HepG2 (cell line): ENCODE data around the gene PLA2G2E. TPM values are rescaled to one million over a fixed set of nuclear protein-coding genes. Genes with fewer than 3 reads are reported as not detected.
A peak's percentile ranks its signal among the peaks of the same experiment; 100 is the strongest.

ENCODE experiments used
- ATAC-seq: fragments of 200-7000 bp; cut with Tn5 transposase; 3 replicates; pipeline ENCODE4 v1.9.1; 2020; ENCODE audit warnings: mild to moderate bottlenecking, moderate library complexity
- BruUV-seq: library from RNA; stranded (reverse); fragments of 400-500 nt; replicated peaks from 2 replicates; lab custom pipeline; 2021; lab: Mats Ljungman, UMichigan
- CTCF ChIA-PET: fragments of 300-600 bp; formaldehyde crosslinking; extraction: SDS; loops from one replicate; lab custom pipeline; 2021; ENCODE audit warnings: low total read pairs, inconsistent platforms, low intra/inter-chr PET ratio; lab: Yijun Ruan, JAX
- POLR2A ChIA-PET: fragments of 350-600 bp; sonication (Branson Sonifier 250); formaldehyde crosslinking; loops from one replicate; lab custom pipeline; 2020; ENCODE audit warnings: antibody characterized with exemption, inconsistent platforms; lab: Yijun Ruan, JAX
- DNase-seq: peaks from one replicate; pipeline ENCODE4 v3.0.0-alpha.2; 2015; ENCODE audit warnings: low spot score
- FAIRE-seq: peaks from 3 replicates; lab custom pipeline; 2011; peaks lifted over from hg19 to GRCh38; lab: Jason Lieb, UNC
- H2AFZ ChIP-seq: one replicate; pipeline ENCODE4 v1.6.1; 2011; ENCODE audit warnings: low read length, inconsistent platforms
- H3K27ac ChIP-seq: fragments of 300-600 bp; 3 replicates; pipeline ENCODE4 v1.8.0; 2011; ENCODE audit warnings: mixed run types, mild to moderate bottlenecking, mixed read lengths, low read length, inconsistent platforms; ENCODE audit not compliant: insufficient read depth; ENCODE audit errors: extremely low read length
- H3K27me3 ChIP-seq, 2 experiments: fragments of 200-600 bp in 1 of 2; 2 replicates in 1 of 2; 3 replicates in 1 of 2; pipeline versions ENCODE4 v1.6.0 to v1.8.0; 2011; ENCODE audit warnings: low read length in 2 of 2, mild to moderate bottlenecking in 2 of 2, moderate library complexity in 2 of 2, inconsistent platforms in 1 of 2; ENCODE audit not compliant: insufficient read depth in 2 of 2, control insufficient read depth in 1 of 2
- H3K36me3 ChIP-seq, 2 experiments: fragments of 200-600 bp in 1 of 2; replicated peaks in 1 of 2; 2 replicates in 1 of 2; 3 replicates in 1 of 2; pipeline versions ENCODE4 v1.5.1 to v1.8.0; 2011; ENCODE audit warnings: low read length in 2 of 2, inconsistent platforms in 1 of 2; ENCODE audit not compliant: insufficient read depth in 2 of 2, control insufficient read depth in 1 of 2
- H3K4me1 ChIP-seq: 2 replicates; pipeline ENCODE4 v1.5.1; 2012; ENCODE audit warnings: low read length, inconsistent platforms; ENCODE audit not compliant: insufficient read depth
- H3K4me2 ChIP-seq: 2 replicates; pipeline ENCODE4 v1.6.0; 2011; ENCODE audit warnings: low read depth, low read length, inconsistent platforms
- H3K4me3 ChIP-seq, 3 experiments: fragments of 200-600 bp in 1 of 3; sonication (generic), shearing (Covaris generic) in 1 of 3; replicated peaks in 1 of 3; 2 replicates each; pipeline ENCODE4 v1.5.1; 2011 to 2016; ENCODE audit warnings: low read length in 3 of 3, inconsistent platforms in 2 of 3, low read depth in 2 of 3, mild to moderate bottlenecking in 2 of 3, control low read depth in 1 of 3, mixed read lengths in 1 of 3; ENCODE audit not compliant: insufficient read depth in 1 of 3
- H3K79me2 ChIP-seq: one replicate; pipeline ENCODE4 v1.6.1; 2011; ENCODE audit warnings: low read length, inconsistent platforms; ENCODE audit not compliant: insufficient read depth
- H3K9ac ChIP-seq: 2 replicates; pipeline ENCODE4 v1.6.0; 2011; ENCODE audit warnings: mild to moderate bottlenecking, low read depth, low read length, inconsistent platforms; ENCODE audit not compliant: insufficient read depth
- H3K9me3 ChIP-seq: 2 replicates; pipeline ENCODE4 v1.5.1; 2012; ENCODE audit warnings: mild to moderate bottlenecking, low read length
- H4K20me1 ChIP-seq: 2 replicates; pipeline ENCODE4 v1.6.0; 2011; ENCODE audit warnings: inconsistent platforms, mild to moderate bottlenecking, low read length, moderate library complexity; ENCODE audit not compliant: insufficient read depth
- CTCF ChIP-seq: sonication (generic); formaldehyde crosslinking; IDR thresholded peaks from 2 replicates; pipeline ENCODE4 v1.5.0; 2020; ENCODE audit warnings: mild to moderate bottlenecking, missing genetic modification reagents, moderate library complexity
- ELF3 ChIP-seq: IDR thresholded peaks from 2 replicates; pipeline ENCODE4 v1.6.1; 2016; ENCODE audit warnings: missing genetic modification reagents, missing compliant biosample characterization
- HCFC1 ChIP-seq: fragments of 150-350 bp; IDR thresholded peaks from 2 replicates; pipeline ENCODE4 v1.6.1; 2014; ENCODE audit warnings: low read depth, low read length
- HNF4A ChIP-seq: sonication (generic); formaldehyde crosslinking; IDR thresholded peaks from 2 replicates; pipeline ENCODE4 v1.4.0; 2020; ENCODE audit warnings: missing genetic modification reagents
- STAG1 ChIP-seq: sonication (generic); formaldehyde crosslinking; IDR thresholded peaks from 2 replicates; pipeline ENCODE4 v1.4.0; 2020; ENCODE audit warnings: missing genetic modification reagents
- ZBTB33 ChIP-seq: sonication (generic); formaldehyde crosslinking; IDR thresholded peaks from 2 replicates; pipeline ENCODE4 v1.4.0; 2020; ENCODE audit warnings: missing genetic modification reagents
- ZBTB43 ChIP-seq: sonication (generic); formaldehyde crosslinking; conservative IDR thresholded peaks from 2 replicates; pipeline ENCODE4 v1.4.0; 2020; ENCODE audit warnings: missing genetic modification reagents
- ZFX ChIP-seq: sonication (generic); formaldehyde crosslinking; IDR thresholded peaks from 2 replicates; pipeline ENCODE4 v1.4.0; 2020; ENCODE audit warnings: mild to moderate bottlenecking, low read depth, missing genetic modification reagents, moderate library complexity
- ZNF549 ChIP-seq: sonication (generic); formaldehyde crosslinking; IDR thresholded peaks from 2 replicates; pipeline ENCODE4 v1.5.0; 2020; ENCODE audit warnings: missing genetic modification reagents
- ZNF564 ChIP-seq: sonication (generic); formaldehyde crosslinking; IDR thresholded peaks from 2 replicates; pipeline ENCODE4 v1.8.1; 2023; ENCODE audit warnings: mild to moderate bottlenecking, missing genetic modification reagents
- ZNF597 ChIP-seq: sonication (generic); formaldehyde crosslinking; IDR thresholded peaks from 2 replicates; pipeline ENCODE4 v1.5.0; 2020; ENCODE audit warnings: missing genetic modification reagents
- ZNF687 ChIP-seq: sonication (generic); formaldehyde crosslinking; IDR thresholded peaks from 2 replicates; pipeline ENCODE4 v1.5.1; 2020; ENCODE audit warnings: mild to moderate bottlenecking, missing genetic modification reagents, moderate library complexity
- WGBS: methylation state at CpG from one replicate; pipeline ENCODE4 v1.1.6; 2017; ENCODE audit warnings: low lambda C conversion rate; 5-methylcytosine and 5-hydroxymethylcytosine counted together
- in situ Hi-C: cut with HindIII; loops from 2 replicates; pipeline ENCODE4 v1.10.0; 2017; ENCODE audit warnings: low pct_unique_long_range_greater_than_20kb; ENCODE audit not compliant: extremely low pct_ligation_motif_present
- intact Hi-C: fragments of 100-400 bp; cut with micrococcal nuclease; formaldehyde crosslinking; loops from one replicate; pipeline ENCODE4 v1.10.0; 2022; ENCODE audit not compliant: unreplicated experiment
- polyA plus RNA-seq, 8 experiments: library from polyadenylated mRNA; depleted of rRNA in 3 of 8; stranded (reverse) in 7 of 8; unstranded in 1 of 8; fragments of >200 nt; fragmentation: Illumina TruSeq in 4 of 8; extraction: Trizol in 4 of 8; gene quantifications; 2 replicates each; pipeline versions ENCODE4 v1.2.1 to v1.2.3, GENCODE V29; 2011 to 2016; ENCODE audit warnings: low read depth in 4 of 8, missing spikeins in 1 of 8, mixed read lengths in 1 of 8; ENCODE audit not compliant: insufficient read depth in 1 of 8
- total RNA-seq, 5 experiments: library from RNA; depleted of rRNA; stranded (reverse); fragments of >200 nt; fragmentation: Illumina TruSeq; extraction: Trizol; gene quantifications; 2 replicates each; pipeline ENCODE4 v1.2.3, GENCODE V29; 2016; ENCODE audit warnings: low read depth in 1 of 5

The PLA2G2E gene
- total and polyA plus RNA-seq, 2 of the 13 experiments (the other 11 are each of a cell fraction or from before 2014, with no cell fraction given): not detected

- Histone ChIP-seq H3K4me2 (no peak overlapping the region), H2AFZ (peak overlapping the region; percentile 65), H3K9ac (no peak overlapping the region), H3K9me3 (peaks cover 24% of the 10 kb centered on the region), H3K27me3 (peaks cover 0 to 1% of the 10 kb centered on the region in 2 experiments; a peak in 2 of 5 replicates), H4K20me1 (no peaks in the 10 kb centered on the region), H3K79me2 (no peaks in the 10 kb centered on the region), H3K36me3 (no peaks in the 10 kb centered on the region), H3K4me1 (peaks cover 12% of the 10 kb centered on the region), H3K4me3 (no peak overlapping the region), H3K27ac (no peak overlapping the region)
- POLR2A ChIA-PET: interaction anchor here (0.7 to 1.1 kb wide), 4 partner anchors 17 to 161 kb away, joined by 3 to 4 read pairs (median 3); no protein-coding TSS in a partner anchor
- no TSS peak for BruUV-seq
- peak; percentile 30 for DNase-seq
- peak; percentile 87 for ATAC-seq
- intact Hi-C loops: no loop called here
- CTCF ChIA-PET: no interaction called here
- WGBS: 39% methylated on average over 4 of the region's 4 CpGs
- TF ChIP-seq ZNF549 (CRISPR knock-in tag): peak; percentile 66; the same call in 1 of the 2 replicates
- TF ChIP-seq ELF3: 0 out of 2 replicates have a peak, but pooled peaks have one; percentile 19
- peak; percentile 12; the same call in 1 of the 2 replicates for TF ChIP-seq STAG1 (CRISPR knock-in tag)
- no peak for TF ChIP-seq ZNF597 (CRISPR knock-in tag)
- peak; percentile 51 for TF ChIP-seq ZBTB33 (CRISPR knock-in tag)
- TF ChIP-seq CTCF (CRISPR knock-in tag): peak; percentile 40
- TF ChIP-seq HNF4A (CRISPR knock-in tag): peak; percentile 37; the same call in 1 of the 2 replicates
- TF ChIP-seq HCFC1: no peak
- no peak for TF ChIP-seq ZBTB43 (CRISPR knock-in tag)
- peak; percentile 27; the same call in 1 of the 2 replicates for TF ChIP-seq ZFX
- no peak for TF ChIP-seq ZNF564 (CRISPR knock-in tag)
- TF ChIP-seq ZNF687: 0 out of 2 replicates have a peak, but pooled peaks have one; percentile 16
- no peak for FAIRE-seq
- in situ Hi-C loops: no loop called here
These were observed 34.4 kb upstream of the PLA2G2E start for GRCh38 chr1:19957779-19958178.
